HepG2 (cell line): Measurements from ENCODE around the gene NEU1. TPM values are rescaled to one million over a fixed set of nuclear protein-coding genes. Genes with fewer than 3 reads are reported as not detected.
A peak's percentile ranks its signal among the peaks of the same experiment; 100 is the strongest.

ENCODE experiments used
- CBX2 ChIP-seq, 2 experiments: fragments of 200-600 bp in 1 of 2; sonication (generic); formaldehyde crosslinking in 1 of 2; IDR thresholded peaks; 2 replicates each; pipeline versions ENCODE4 v1.7.0 to v1.8.1; 2018 to 2022; ENCODE audit warnings: low read depth in 2 of 2, low read length in 1 of 2, mild to moderate bottlenecking in 1 of 2, missing genetic modification reagents in 1 of 2
- HNF4A ChIP-seq: sonication (generic); formaldehyde crosslinking; IDR thresholded peaks from 2 replicates; pipeline ENCODE4 v1.4.0; 2020; ENCODE audit warnings: missing genetic modification reagents
- HNRNPL ChIP-seq: fragments of 200-400 bp; formaldehyde crosslinking; IDR thresholded peaks from 2 replicates; pipeline ENCODE4 v1.6.1; 2017; ENCODE audit warnings: mild to moderate bottlenecking, low read depth, low read length
- KAT7 ChIP-seq: IDR thresholded peaks from 2 replicates; pipeline ENCODE4 v1.6.1; 2018; ENCODE audit warnings: borderline replicate concordance, missing compliant biosample characterization
- NR2C2 ChIP-seq: sonication (generic); formaldehyde crosslinking; IDR thresholded peaks from 2 replicates; pipeline ENCODE4 v1.4.0; 2020; ENCODE audit warnings: missing genetic modification reagents, mild to moderate bottlenecking, moderate library complexity, borderline replicate concordance
- SIN3B ChIP-seq: fragments of 150-350 bp; IDR thresholded peaks from 2 replicates; pipeline ENCODE4 v1.6.1; 2014; ENCODE audit warnings: low read length
- TARDBP ChIP-seq: sonication (generic); formaldehyde crosslinking; IDR thresholded peaks from 2 replicates; pipeline ENCODE4 v1.8.0; 2022; ENCODE audit warnings: mild to moderate bottlenecking, missing genetic modification reagents
- TSC22D2 ChIP-seq: sonication (generic); formaldehyde crosslinking; IDR thresholded peaks from 2 replicates; pipeline ENCODE4 v1.5.1; 2020; ENCODE audit warnings: missing genetic modification reagents, mild to moderate bottlenecking, borderline replicate concordance
- ZNF230 ChIP-seq: sonication (generic); formaldehyde crosslinking; IDR thresholded peaks from 2 replicates; pipeline ENCODE4 v1.4.0; 2020; ENCODE audit warnings: mild to moderate bottlenecking, missing genetic modification reagents
- ZNF263 ChIP-seq: sonication (generic); formaldehyde crosslinking; IDR thresholded peaks from 2 replicates; pipeline ENCODE4 v1.4.0; 2020; ENCODE audit warnings: missing genetic modification reagents
- ZNF34 ChIP-seq: sonication (generic); formaldehyde crosslinking; IDR thresholded peaks from 2 replicates; pipeline ENCODE4 v1.4.0; 2020; ENCODE audit warnings: mild to moderate bottlenecking, missing genetic modification reagents, borderline replicate concordance
- ZNF362 ChIP-seq: sonication (generic); formaldehyde crosslinking; IDR thresholded peaks from 2 replicates; pipeline ENCODE4 v1.4.0; 2020; ENCODE audit warnings: missing genetic modification reagents, mild to moderate bottlenecking, borderline replicate concordance
- ZNF550 ChIP-seq: sonication (generic); formaldehyde crosslinking; IDR thresholded peaks from 2 replicates; pipeline ENCODE4 v1.4.0; 2020; ENCODE audit warnings: mild to moderate bottlenecking, missing genetic modification reagents, borderline replicate concordance
- ZNF556 ChIP-seq: sonication (generic); formaldehyde crosslinking; IDR thresholded peaks from 2 replicates; pipeline ENCODE4 v1.4.0; 2020; ENCODE audit warnings: mild to moderate bottlenecking, missing genetic modification reagents, borderline replicate concordance
- ZNF782 ChIP-seq: sonication (generic); formaldehyde crosslinking; IDR thresholded peaks from 2 replicates; pipeline ENCODE4 v1.4.0; 2020; ENCODE audit warnings: missing genetic modification reagents, mild to moderate bottlenecking, borderline replicate concordance
- polyA plus RNA-seq, 8 experiments: library from polyadenylated mRNA; depleted of rRNA in 3 of 8; stranded (reverse) in 7 of 8; unstranded in 1 of 8; fragments of >200 nt; fragmentation: Illumina TruSeq in 4 of 8; extraction: Trizol in 4 of 8; gene quantifications; 2 replicates each; pipeline versions ENCODE4 v1.2.1 to v1.2.3, GENCODE V29; 2011 to 2016; ENCODE audit warnings: low read depth in 4 of 8, missing spikeins in 1 of 8, mixed read lengths in 1 of 8; ENCODE audit not compliant: insufficient read depth in 1 of 8
- total RNA-seq, 5 experiments: library from RNA; depleted of rRNA; stranded (reverse); fragments of >200 nt; fragmentation: Illumina TruSeq; extraction: Trizol; gene quantifications; 2 replicates each; pipeline ENCODE4 v1.2.3, GENCODE V29; 2016; ENCODE audit warnings: low read depth in 1 of 5
- TF ChIP-seq, protein P1 (sequence below): sonication (generic); formaldehyde crosslinking; IDR thresholded peaks from 2 replicates; pipeline ENCODE4 v1.4.0; 2020; ENCODE audit warnings: mild to moderate bottlenecking, missing genetic modification reagents
- TF ChIP-seq, protein P2 (sequence below): conservative IDR thresholded peaks from 2 replicates; pipeline ENCODE4 v1.6.1; 2018; ENCODE audit warnings: missing genetic modification reagents
- TF ChIP-seq, protein P3 (sequence below): IDR thresholded peaks from 2 replicates; pipeline ENCODE4 v1.6.1; 2016
- TF ChIP-seq, protein P4 (sequence below): sonication (generic); formaldehyde crosslinking; IDR thresholded peaks from 2 replicates; pipeline ENCODE4 v1.4.0; 2020; ENCODE audit warnings: missing genetic modification reagents
- TF ChIP-seq, protein P5 (sequence below): IDR thresholded peaks from 2 replicates; pipeline ENCODE4 v1.6.1; 2016; ENCODE audit warnings: control low read depth

The NEU1 gene
- total and polyA plus RNA-seq, 2 of the 13 experiments (the other 11 are each of a cell fraction or from before 2014, with no cell fraction given): 215 to 297 TPM

DNA sequence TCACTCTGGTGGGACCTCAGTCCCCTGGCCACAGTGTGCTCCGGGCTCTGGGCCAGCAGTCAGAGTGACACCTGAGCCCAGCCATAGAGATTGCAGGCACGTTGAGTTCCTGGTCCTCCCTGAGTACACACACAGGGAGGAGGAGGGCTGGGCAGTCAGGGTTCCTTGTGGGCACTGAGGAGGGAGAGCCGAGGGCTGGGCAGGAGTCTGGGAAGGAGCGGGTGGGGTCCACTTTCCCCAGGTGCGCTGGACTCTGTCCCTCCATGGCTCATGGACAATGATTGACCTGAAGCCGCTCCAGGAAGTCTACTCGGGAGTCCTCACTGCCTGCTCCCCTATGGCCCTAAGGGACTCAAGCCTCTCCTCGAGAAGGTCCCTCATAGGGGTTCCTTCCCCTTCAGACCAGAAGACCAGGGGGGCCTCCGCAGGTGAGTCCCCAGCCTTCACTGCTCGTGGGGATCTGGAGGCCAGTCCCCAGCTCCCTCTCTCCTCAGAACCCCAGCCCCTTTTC is 15.1 kb upstream of the NEU1 start (continued):
- TF ChIP-seq ZNF34 (peak; percentile 94; the same call in 1 of the 2 replicates), CBX2 (IDR thresholded peaks at IDR 0.05; ENCODE audit: low read depth, low read length) (no peak), CBX2 (CRISPR knock-in tag; IDR thresholded peaks at IDR 0.05; ENCODE audit: low read depth) (no peak), KAT7 (CRISPR knock-in tag) (peak; percentile 49; the same call in 1 of the 2 replicates), TARDBP (no peak), ZNF556 (CRISPR knock-in tag) (peak; percentile 89; the same call in 1 of the 2 replicates), ZNF782 (CRISPR knock-in tag) (peak; percentile 74; the same call in 1 of the 2 replicates), TSC22D2 (CRISPR knock-in tag) (peak; percentile 47; the same call in 1 of the 2 replicates), ZNF263 (CRISPR knock-in tag) (peak; percentile 99), ZNF362 (CRISPR knock-in tag) (peak; percentile 55; the same call in 1 of the 2 replicates), HNRNPL (0 out of 2 replicates have a peak, but pooled peaks have one; percentile 43), SIN3B (no peak), ZNF550 (CRISPR knock-in tag) (no peak), HNF4A (CRISPR knock-in tag) (peak; percentile 32; the same call in 1 of the 2 replicates), NR2C2 (peak; percentile 16; the same call in 1 of the 2 replicates), ZNF230 (CRISPR knock-in tag) (0 out of 2 replicates have a peak, but pooled peaks have one; percentile 66)
- TF ChIP-seq, protein P1, sequence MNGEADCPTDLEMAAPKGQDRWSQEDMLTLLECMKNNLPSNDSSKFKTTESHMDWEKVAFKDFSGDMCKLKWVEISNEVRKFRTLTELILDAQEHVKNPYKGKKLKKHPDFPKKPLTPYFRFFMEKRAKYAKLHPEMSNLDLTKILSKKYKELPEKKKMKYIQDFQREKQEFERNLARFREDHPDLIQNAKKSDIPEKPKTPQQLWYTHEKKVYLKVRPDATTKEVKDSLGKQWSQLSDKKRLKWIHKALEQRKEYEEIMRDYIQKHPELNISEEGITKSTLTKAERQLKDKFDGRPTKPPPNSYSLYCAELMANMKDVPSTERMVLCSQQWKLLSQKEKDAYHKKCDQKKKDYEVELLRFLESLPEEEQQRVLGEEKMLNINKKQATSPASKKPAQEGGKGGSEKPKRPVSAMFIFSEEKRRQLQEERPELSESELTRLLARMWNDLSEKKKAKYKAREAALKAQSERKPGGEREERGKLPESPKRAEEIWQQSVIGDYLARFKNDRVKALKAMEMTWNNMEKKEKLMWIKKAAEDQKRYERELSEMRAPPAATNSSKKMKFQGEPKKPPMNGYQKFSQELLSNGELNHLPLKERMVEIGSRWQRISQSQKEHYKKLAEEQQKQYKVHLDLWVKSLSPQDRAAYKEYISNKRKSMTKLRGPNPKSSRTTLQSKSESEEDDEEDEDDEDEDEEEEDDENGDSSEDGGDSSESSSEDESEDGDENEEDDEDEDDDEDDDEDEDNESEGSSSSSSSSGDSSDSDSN (CRISPR knock-in tag): peak; percentile 14; the same call in 1 of the 2 replicates
- TF ChIP-seq, protein P2, sequence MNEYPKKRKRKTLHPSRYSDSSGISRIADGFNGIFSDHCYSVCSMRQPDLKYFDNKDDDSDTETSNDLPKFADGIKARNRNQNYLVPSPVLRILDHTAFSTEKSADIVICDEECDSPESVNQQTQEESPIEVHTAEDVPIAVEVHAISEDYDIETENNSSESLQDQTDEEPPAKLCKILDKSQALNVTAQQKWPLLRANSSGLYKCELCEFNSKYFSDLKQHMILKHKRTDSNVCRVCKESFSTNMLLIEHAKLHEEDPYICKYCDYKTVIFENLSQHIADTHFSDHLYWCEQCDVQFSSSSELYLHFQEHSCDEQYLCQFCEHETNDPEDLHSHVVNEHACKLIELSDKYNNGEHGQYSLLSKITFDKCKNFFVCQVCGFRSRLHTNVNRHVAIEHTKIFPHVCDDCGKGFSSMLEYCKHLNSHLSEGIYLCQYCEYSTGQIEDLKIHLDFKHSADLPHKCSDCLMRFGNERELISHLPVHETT (CRISPR knock-in tag): no peak
- TF ChIP-seq, protein P3, sequence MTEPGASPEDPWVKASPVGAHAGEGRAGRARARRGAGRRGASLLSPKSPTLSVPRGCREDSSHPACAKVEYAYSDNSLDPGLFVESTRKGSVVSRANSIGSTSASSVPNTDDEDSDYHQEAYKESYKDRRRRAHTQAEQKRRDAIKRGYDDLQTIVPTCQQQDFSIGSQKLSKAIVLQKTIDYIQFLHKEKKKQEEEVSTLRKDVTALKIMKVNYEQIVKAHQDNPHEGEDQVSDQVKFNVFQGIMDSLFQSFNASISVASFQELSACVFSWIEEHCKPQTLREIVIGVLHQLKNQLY (CRISPR knock-in tag): 0 out of 2 replicates have a peak, but pooled peaks have one; percentile 49
- TF ChIP-seq, protein P4, sequence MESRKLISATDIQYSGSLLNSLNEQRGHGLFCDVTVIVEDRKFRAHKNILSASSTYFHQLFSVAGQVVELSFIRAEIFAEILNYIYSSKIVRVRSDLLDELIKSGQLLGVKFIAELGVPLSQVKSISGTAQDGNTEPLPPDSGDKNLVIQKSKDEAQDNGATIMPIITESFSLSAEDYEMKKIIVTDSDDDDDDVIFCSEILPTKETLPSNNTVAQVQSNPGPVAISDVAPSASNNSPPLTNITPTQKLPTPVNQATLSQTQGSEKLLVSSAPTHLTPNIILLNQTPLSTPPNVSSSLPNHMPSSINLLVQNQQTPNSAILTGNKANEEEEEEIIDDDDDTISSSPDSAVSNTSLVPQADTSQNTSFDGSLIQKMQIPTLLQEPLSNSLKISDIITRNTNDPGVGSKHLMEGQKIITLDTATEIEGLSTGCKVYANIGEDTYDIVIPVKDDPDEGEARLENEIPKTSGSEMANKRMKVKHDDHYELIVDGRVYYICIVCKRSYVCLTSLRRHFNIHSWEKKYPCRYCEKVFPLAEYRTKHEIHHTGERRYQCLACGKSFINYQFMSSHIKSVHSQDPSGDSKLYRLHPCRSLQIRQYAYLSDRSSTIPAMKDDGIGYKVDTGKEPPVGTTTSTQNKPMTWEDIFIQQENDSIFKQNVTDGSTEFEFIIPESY: peak; percentile 1; the same call in 1 of the 2 replicates
- TF ChIP-seq, protein P5, sequence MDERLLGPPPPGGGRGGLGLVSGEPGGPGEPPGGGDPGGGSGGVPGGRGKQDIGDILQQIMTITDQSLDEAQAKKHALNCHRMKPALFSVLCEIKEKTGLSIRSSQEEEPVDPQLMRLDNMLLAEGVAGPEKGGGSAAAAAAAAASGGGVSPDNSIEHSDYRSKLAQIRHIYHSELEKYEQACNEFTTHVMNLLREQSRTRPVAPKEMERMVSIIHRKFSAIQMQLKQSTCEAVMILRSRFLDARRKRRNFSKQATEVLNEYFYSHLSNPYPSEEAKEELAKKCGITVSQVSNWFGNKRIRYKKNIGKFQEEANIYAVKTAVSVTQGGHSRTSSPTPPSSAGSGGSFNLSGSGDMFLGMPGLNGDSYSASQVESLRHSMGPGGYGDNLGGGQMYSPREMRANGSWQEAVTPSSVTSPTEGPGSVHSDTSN (CRISPR knock-in tag): peak; percentile 87
